A204.1 (cell line): Measurements from ENCODE around the gene PPP2R3A.

Source experiments
- FAIRE-seq: peaks from 2 replicates; lab custom pipeline; 2012; peaks lifted over from hg19 to GRCh38; lab: Jason Lieb, UNC

Gene PPP2R3A

GRCh38 chr3:136197159-136197793 lies 231.7 kb downstream of the PPP2R3A start:
- no peak for FAIRE-seq
